Stomach (tissue), 4 donors: ENCODE measurements around the gene RPL10A.

Experiments
- CTCF ChIP-seq, 7 experiments: fragments of 450-650 bp in 4 of 7; fragments of 200-600 bp in 3 of 7; sonication (generic) in 3 of 7; IDR thresholded peaks; one replicate each; pipeline ENCODE4 v1.5.1; 2016 to 2019; ENCODE audit warnings: antibody characterized with exemption in 7 of 7, control low read depth in 2 of 7, mild to moderate bottlenecking in 1 of 7
- POLR2AphosphoS5 ChIP-seq, 3 donors: sonication (generic); formaldehyde crosslinking; IDR thresholded peaks; one replicate each; pipeline ENCODE4 v1.6.1; 2016; ENCODE audit warnings: antibody characterized with exemption in 3 of 3

- TF ChIP-seq CTCF (IDR thresholded peaks at IDR 0.05), result no peak
- no peak for TF ChIP-seq POLR2AphosphoS5 (IDR thresholded peaks at IDR 0.05)
Measured at GRCh38 chr6:35427435-35427834, 40.8 kb upstream of the RPL10A start.
